BE2C (cell line): ENCODE measurements around the gene ANKRD53.
"Not testable (repeated sequence)": the region's sequence is repeated elsewhere in the genome, so short reads cannot be mapped to it uniquely, and the experiment has no call there.

Source experiments
- DNase-seq: peaks from one replicate; pipeline ENCODE4 v3.0.0-alpha.2; 2020
- H3K27me3 ChIP-seq: fragments of 250-450 bp; sonication (Bioruptor Pico); 2 replicates; pipeline ENCODE4 v1.5.1; 2020; ENCODE audit warnings: mild to moderate bottlenecking
- H3K36me3 ChIP-seq: fragments of 250-450 bp; sonication (Bioruptor Pico); 2 replicates; pipeline ENCODE4 v1.5.1; 2020; ENCODE audit warnings: mild to moderate bottlenecking
- H3K4me1 ChIP-seq: fragments of 250-450 bp; sonication (Bioruptor Pico); 2 replicates; pipeline ENCODE4 v1.5.1; 2020
- H3K4me3 ChIP-seq: 2 replicates; pipeline ENCODE4 v1.5.1; 2011; ENCODE audit warnings: low read depth, low read length
- H3K9me3 ChIP-seq: fragments of 250-450 bp; sonication (Bioruptor Pico); 2 replicates; pipeline ENCODE4 v1.5.1; 2020
- CTCF ChIP-seq: IDR thresholded peaks from 2 replicates; pipeline ENCODE4 v1.5.1; 2012; ENCODE audit warnings: mild to moderate bottlenecking, low read depth, low read length

ANKRD53 gene

GRCh38 chr2:71006955-71007799, 28.7 kb downstream of the ANKRD53 start:
- Histone ChIP-seq H3K9me3 (no peaks in the 10 kb centered on the region), H3K27me3 (no peaks in the 10 kb centered on the region), H3K36me3 (no peaks in the 10 kb centered on the region), H3K4me1 (no peaks in the 10 kb centered on the region), H3K4me3 (no peak overlapping the region)
- no peak for TF ChIP-seq CTCF
- DNase-seq, result no peak

DNA sequence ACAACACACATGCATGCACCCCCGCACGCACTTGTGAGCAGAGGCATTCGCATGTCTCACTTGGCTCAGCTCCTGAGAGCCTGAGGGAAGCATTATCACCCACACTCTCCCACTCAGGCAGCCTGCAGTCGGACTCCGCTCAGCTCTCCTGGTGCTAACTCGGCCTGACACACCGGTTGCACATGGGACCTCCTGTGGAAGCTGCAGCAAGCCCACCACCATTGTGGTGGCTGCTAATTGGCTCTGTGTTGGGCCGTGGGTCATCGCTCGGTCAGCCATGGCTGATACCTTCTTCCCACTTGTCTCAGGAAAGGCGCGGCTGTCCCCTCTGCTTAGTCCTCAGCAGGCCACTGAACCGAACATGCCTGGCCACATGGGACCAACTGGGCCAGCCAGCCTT, 29.9 kb downstream of the ANKRD53 start:
- TF ChIP-seq CTCF, result no peak
- no peaks in the 10 kb centered on the region for H3K36me3 ChIP-seq
- H3K9me3 ChIP-seq, result no peaks in the 10 kb centered on the region
- DNase-seq, result no peak
- no peaks in the 10 kb centered on the region for H3K27me3 ChIP-seq
- H3K4me3 ChIP-seq, result no peak overlapping the region
- no peaks in the 10 kb centered on the region for H3K4me1 ChIP-seq

DNA sequence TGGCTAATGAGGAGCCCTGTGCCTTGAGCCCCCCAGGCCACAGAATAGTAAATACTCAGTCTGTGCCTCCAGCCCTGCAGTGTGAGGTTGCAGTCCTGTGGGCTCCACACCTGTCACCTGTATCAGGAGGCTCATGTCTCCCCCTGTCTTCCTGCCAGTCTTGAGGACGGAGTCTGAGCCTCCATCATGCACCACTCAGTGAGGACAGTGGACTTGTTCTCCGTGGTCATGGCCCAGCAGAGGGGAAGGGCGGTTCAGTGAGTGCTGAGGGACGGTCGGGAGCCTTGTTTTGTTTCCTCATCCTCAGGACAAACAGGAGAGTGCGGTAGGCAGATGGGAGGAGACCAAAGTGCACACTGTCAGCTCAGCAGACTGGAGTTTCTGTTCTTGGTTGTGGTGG, 33.4 kb downstream of the ANKRD53 start:
- DNase-seq, H3K27me3 ChIP-seq, H3K9me3 ChIP-seq, H3K36me3 ChIP-seq, H3K4me3 ChIP-seq, H3K4me1 ChIP-seq: not testable (repeated sequence)

DNA sequence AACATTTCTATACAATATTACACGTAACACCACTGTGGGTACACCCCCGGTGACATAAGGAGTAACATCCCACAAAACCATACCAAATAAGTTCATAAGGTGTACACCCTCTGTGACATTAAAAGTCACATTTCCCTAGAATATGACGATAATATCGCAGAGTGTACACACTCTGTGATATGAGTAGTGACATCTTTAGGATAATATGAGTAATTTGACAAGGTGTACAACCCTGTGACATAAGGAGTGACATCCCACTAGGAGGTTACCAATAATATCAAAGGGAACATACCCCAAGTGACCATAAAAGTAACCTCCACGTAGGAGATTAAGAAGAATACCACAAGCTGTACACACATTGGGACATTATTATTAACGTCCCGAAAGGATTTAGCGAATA, 40.2 kb downstream of the ANKRD53 start:
- H3K36me3 ChIP-seq, result no peaks in the 10 kb centered on the region
- TF ChIP-seq CTCF, result no peak
- no peak overlapping the region for H3K4me3 ChIP-seq
- H3K9me3 ChIP-seq, result no peaks in the 10 kb centered on the region
- no peaks in the 10 kb centered on the region for H3K4me1 ChIP-seq
- no peak for DNase-seq
- H3K27me3 ChIP-seq, result no peaks in the 10 kb centered on the region

DNA sequence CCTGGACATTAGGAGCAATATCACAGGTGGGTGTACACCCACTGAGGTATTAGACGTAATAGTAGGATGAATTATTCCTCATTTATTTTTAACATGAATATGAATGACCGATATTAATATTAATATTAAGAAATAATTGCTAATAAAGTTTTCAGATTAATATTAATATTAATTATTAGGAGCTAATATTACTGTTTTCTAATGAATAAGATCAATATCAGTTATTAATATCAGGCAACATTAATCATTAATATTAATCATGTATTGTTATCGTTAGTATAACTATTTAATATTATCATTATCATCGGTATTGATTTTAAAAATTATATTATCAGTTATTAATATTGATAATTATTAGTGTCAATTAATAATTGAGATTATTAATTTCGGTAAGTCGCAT, 41.6 kb downstream of the ANKRD53 start:
- not testable (repeated sequence) for H3K36me3 ChIP-seq, H3K4me1 ChIP-seq, DNase-seq, H3K4me3 ChIP-seq, H3K9me3 ChIP-seq, H3K27me3 ChIP-seq

DNA sequence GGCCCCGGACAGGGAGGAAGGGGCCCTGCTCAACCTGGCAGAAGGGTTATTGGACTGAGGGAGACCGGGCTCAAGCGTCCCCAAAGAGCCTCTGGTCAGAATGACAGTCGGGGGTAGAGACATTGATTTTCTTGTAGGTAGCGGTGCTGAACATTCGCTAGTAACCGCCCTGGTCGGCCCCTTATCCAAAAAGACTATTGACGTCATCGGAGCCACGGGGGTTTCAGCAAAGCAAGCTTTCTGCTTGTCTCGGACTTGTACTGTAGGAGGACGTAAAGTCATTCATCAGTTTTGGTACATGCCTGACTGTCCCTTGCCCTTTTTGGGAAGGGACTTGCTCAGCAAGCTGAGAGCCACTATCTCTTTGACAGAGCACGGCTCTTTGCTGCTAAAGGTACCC, 43.0 kb downstream of the ANKRD53 start:
- H3K27me3 ChIP-seq, H3K9me3 ChIP-seq, DNase-seq, H3K36me3 ChIP-seq, H3K4me3 ChIP-seq, H3K4me1 ChIP-seq: not testable (repeated sequence)

- not testable (repeated sequence) for H3K36me3 ChIP-seq, H3K4me3 ChIP-seq, H3K27me3 ChIP-seq, H3K4me1 ChIP-seq, DNase-seq, H3K9me3 ChIP-seq
Observed at GRCh38 chr2:71023553-71024243, 45.3 kb downstream of the ANKRD53 start.
